ENCODE measurements around the gene CEP43.

- TF ChIP-seq GATA2 (IDR thresholded peaks at IDR 0.05; ENCODE audit: low read depth, low read length) (no peak), GATA3 (IDR thresholded peaks at IDR 0.05; ENCODE audit: low read depth, low read length) (no peak)
Measured at GRCh38 chr6:166987930-166988329, 11.3 kb upstream of the CEP43 start.
